CD14-positive monocyte (primary cell): Measurements from ENCODE around the gene SMARCB1. TPM values are rescaled to one million over a fixed set of nuclear protein-coding genes. Genes with fewer than 3 reads are reported as not detected.

Source experiments
- DNase-seq, 3 donors: peaks; one replicate each; pipeline ENCODE4 v3.0.0-alpha.2; 2011 to 2022
- H2AFZ ChIP-seq: 2 replicates; pipeline ENCODE4 v1.6.0; 2012; ENCODE audit warnings: mild to moderate bottlenecking, low read depth, low read length, inconsistent platforms; ENCODE audit not compliant: insufficient read depth, poor library complexity, severe bottlenecking
- H3K27ac ChIP-seq, 2 donors: 1 replicate in 1 of 2; 2 replicates in 1 of 2; pipeline ENCODE4 v1.5.1; 2012 to 2013; ENCODE audit warnings: low read length in 2 of 2, control low read depth in 1 of 2, inconsistent platforms in 1 of 2, low read depth in 1 of 2, mild to moderate bottlenecking in 1 of 2
- H3K27me3 ChIP-seq, 2 donors: one replicate each; pipeline versions ENCODE4 v1.6.0 to v1.6.1; 2011 to 2013; ENCODE audit warnings: low read length in 2 of 2; ENCODE audit not compliant: control insufficient read depth in 2 of 2, insufficient read depth in 2 of 2
- H3K36me3 ChIP-seq, 2 donors: replicated peaks in 1 of 2; 1 replicate in 1 of 2; 2 replicates in 1 of 2; pipeline versions ENCODE4 v1.5.1 to v1.6.1; 2012 to 2013; ENCODE audit warnings: low read length in 2 of 2, control low read depth in 1 of 2, inconsistent platforms in 1 of 2, mild to moderate bottlenecking in 1 of 2; ENCODE audit not compliant: insufficient read depth in 2 of 2, control insufficient read depth in 1 of 2
- H3K4me1 ChIP-seq, 2 donors: 1 replicate in 1 of 2; 2 replicates in 1 of 2; pipeline versions ENCODE4 v1.5.1 to v1.6.1; 2012 to 2013; ENCODE audit warnings: low read length in 2 of 2, control low read depth in 1 of 2, inconsistent platforms in 1 of 2, mild to moderate bottlenecking in 1 of 2, moderate library complexity in 1 of 2; ENCODE audit not compliant: insufficient read depth in 2 of 2, control insufficient read depth in 1 of 2
- H3K4me2 ChIP-seq: replicated peaks from 2 replicates; pipeline ENCODE3; 2012; ENCODE audit warnings: low read length, moderate library complexity, mild to moderate bottlenecking; ENCODE audit not compliant: poor library complexity, severe bottlenecking; ENCODE audit errors: extremely low read depth
- H3K4me3 ChIP-seq, 3 experiments: fragments of 200-600 bp in 1 of 3; sonication (generic) in 1 of 3; replicated peaks in 1 of 3; 1 replicate in 2 of 3; 2 replicates in 1 of 3; pipeline ENCODE4 v1.5.1; 2011 to 2013; ENCODE audit warnings: low read length in 3 of 3, mild to moderate bottlenecking in 3 of 3, control low read depth in 2 of 3, low read depth in 2 of 3, inconsistent platforms in 1 of 3, moderate library complexity in 1 of 3
- H3K79me2 ChIP-seq: 2 replicates; pipeline ENCODE4 v1.6.0; 2012; ENCODE audit warnings: mild to moderate bottlenecking, control low read depth, inconsistent platforms, low read length, moderate library complexity; ENCODE audit not compliant: insufficient read depth
- H3K9ac ChIP-seq: 2 replicates; pipeline ENCODE4 v1.6.0; 2017; ENCODE audit warnings: low read length, mild to moderate bottlenecking; ENCODE audit not compliant: insufficient read depth, poor library complexity, severe bottlenecking
- H3K9me3 ChIP-seq, 2 donors: replicated peaks in 1 of 2; 1 replicate in 1 of 2; 2 replicates in 1 of 2; pipeline versions ENCODE4 v1.5.1 to v1.6.1; 2012 to 2013; ENCODE audit warnings: low read length in 2 of 2, control low read depth in 1 of 2; ENCODE audit not compliant: control insufficient read depth in 1 of 2, insufficient read depth in 1 of 2
- H4K20me1 ChIP-seq: 2 replicates; pipeline ENCODE4 v1.6.0; 2012; ENCODE audit warnings: mild to moderate bottlenecking, low read length, control low read depth, moderate library complexity; ENCODE audit not compliant: insufficient read depth
- H3K27ac Mint-ChIP-seq, 7 donors: one replicate each; pipeline ENCODE4 v1.8.0; 2020; ENCODE audit warnings: mild to moderate bottlenecking in 7 of 7, mixed read lengths in 7 of 7, moderate library complexity in 6 of 7, inconsistent platforms in 2 of 7
- H3K27me3 Mint-ChIP-seq, 3 donors: one replicate each; pipeline ENCODE4 v1.8.0; 2021 to 2022; ENCODE audit warnings: low read depth in 3 of 3, mild to moderate bottlenecking in 3 of 3, mixed read lengths in 3 of 3, moderate library complexity in 3 of 3, inconsistent platforms in 1 of 3
- H3K36me3 Mint-ChIP-seq, 2 donors: one replicate each; pipeline ENCODE4 v1.8.0; 2020; ENCODE audit warnings: mixed read lengths in 2 of 2, inconsistent platforms in 1 of 2, mild to moderate bottlenecking in 1 of 2
- H3K4me1 Mint-ChIP-seq: one replicate; pipeline ENCODE4 v1.8.0; 2020; ENCODE audit warnings: mild to moderate bottlenecking, mixed read lengths
- H3K4me3 Mint-ChIP-seq, 2 donors: one replicate each; pipeline ENCODE4 v1.8.0; 2020; ENCODE audit warnings: mild to moderate bottlenecking in 2 of 2, mixed read lengths in 2 of 2, moderate library complexity in 1 of 2
- H3K9me3 Mint-ChIP-seq, 7 donors: one replicate each; pipeline ENCODE4 v1.8.0; 2020 to 2022; ENCODE audit warnings: mixed read lengths in 7 of 7, mild to moderate bottlenecking in 6 of 7, moderate library complexity in 6 of 7, inconsistent platforms in 2 of 7
- WGBS: methylation state at CpG from one replicate; pipeline ENCODE4 v1.1.5; 2013; ENCODE audit warnings: missing lambda C conversion rate; ENCODE audit not compliant: insufficient coverage; 5-methylcytosine and 5-hydroxymethylcytosine counted together
- intact Hi-C, 2 donors: fragments of 100-400 bp; cut with micrococcal nuclease; formaldehyde crosslinking; loops; one replicate each; pipeline versions ENCODE4 v1.15.0 to v1.15.1; 2023
- polyA plus RNA-seq, 3 donors: library from polyadenylated mRNA; depleted of rRNA in 1 of 3; unstranded in 2 of 3; stranded (reverse) in 1 of 3; fragments of 300-500 nt in 2 of 3; fragments of >200 nt in 1 of 3; fragmentation: Illumina TruSeq in 2 of 3; gene quantifications; 1 replicate in 2 of 3; 2 replicates in 1 of 3; pipeline ENCODE4 v1.2.3, GENCODE V29; 2012 to 2021
- TF ChIP-seq, protein P1 (sequence below): fragments of 200-600 bp; IDR thresholded peaks from one replicate; pipeline ENCODE4 v1.8.0; 2022; ENCODE audit warnings: antibody characterized with exemption, mild to moderate bottlenecking

Gene SMARCB1
- polyA plus RNA-seq, 3 donors = 30.3 to 71.8 (median 31.5) TPM

DNA sequence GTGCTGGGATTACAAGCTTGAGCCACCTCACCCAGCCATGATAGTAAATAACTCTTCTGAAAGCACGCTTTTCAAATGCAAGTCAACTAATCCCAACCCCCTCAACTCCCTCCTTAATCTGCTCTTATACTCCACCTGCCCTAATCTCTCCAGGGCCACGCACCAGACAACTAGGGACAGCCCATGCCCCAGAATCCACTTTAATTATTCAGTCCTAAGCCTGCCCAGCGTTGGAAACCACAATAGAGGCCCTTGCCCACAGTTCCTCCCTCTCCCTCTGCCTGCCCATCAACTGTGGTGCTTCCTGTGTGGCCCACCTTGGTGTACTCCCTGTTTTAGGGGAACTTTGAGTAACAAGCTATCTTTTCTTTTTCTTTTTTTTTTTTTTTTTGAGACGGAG lies 29.9 kb upstream of the SMARCB1 start:
- Histone ChIP-seq H3K4me1 (peaks cover 3 to 4% of the 10 kb centered on the region in 2 donors), H2AFZ (no peak overlapping the region), H3K9ac (no peak overlapping the region), H3K4me2 (no peak overlapping the region), H3K4me3 (no peak overlapping the region), H3K36me3 (no peaks in the 10 kb centered on the region), H3K27me3 (no peaks in the 10 kb centered on the region), H4K20me1 (no peaks in the 10 kb centered on the region), H3K27ac (no peak overlapping the region), H3K79me2 (no peaks in the 10 kb centered on the region), H3K9me3 (no peaks in the 10 kb centered on the region)
- TF ChIP-seq, protein P1, sequence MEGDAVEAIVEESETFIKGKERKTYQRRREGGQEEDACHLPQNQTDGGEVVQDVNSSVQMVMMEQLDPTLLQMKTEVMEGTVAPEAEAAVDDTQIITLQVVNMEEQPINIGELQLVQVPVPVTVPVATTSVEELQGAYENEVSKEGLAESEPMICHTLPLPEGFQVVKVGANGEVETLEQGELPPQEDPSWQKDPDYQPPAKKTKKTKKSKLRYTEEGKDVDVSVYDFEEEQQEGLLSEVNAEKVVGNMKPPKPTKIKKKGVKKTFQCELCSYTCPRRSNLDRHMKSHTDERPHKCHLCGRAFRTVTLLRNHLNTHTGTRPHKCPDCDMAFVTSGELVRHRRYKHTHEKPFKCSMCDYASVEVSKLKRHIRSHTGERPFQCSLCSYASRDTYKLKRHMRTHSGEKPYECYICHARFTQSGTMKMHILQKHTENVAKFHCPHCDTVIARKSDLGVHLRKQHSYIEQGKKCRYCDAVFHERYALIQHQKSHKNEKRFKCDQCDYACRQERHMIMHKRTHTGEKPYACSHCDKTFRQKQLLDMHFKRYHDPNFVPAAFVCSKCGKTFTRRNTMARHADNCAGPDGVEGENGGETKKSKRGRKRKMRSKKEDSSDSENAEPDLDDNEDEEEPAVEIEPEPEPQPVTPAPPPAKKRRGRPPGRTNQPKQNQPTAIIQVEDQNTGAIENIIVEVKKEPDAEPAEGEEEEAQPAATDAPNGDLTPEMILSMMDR = no peak
- WGBS = 13% methylated on average over 3 of the region's 4 CpGs
- peaks cover 0 to 2% (median 0%) of the 10 kb centered on the region in 7 donors for H3K9me3 Mint-ChIP-seq
- H3K36me3 Mint-ChIP-seq = no peaks in the 10 kb centered on the region
- H3K27ac Mint-ChIP-seq = no peak overlapping the region
- no peak for DNase-seq
- H3K27me3 Mint-ChIP-seq = peaks cover 0 to 3% (median 2%) of the 10 kb centered on the region in 3 donors
- H3K4me1 Mint-ChIP-seq = peaks cover 11% of the 10 kb centered on the region
- H3K4me3 Mint-ChIP-seq = no peak overlapping the region
- intact Hi-C loops = no loop called here

DNA sequence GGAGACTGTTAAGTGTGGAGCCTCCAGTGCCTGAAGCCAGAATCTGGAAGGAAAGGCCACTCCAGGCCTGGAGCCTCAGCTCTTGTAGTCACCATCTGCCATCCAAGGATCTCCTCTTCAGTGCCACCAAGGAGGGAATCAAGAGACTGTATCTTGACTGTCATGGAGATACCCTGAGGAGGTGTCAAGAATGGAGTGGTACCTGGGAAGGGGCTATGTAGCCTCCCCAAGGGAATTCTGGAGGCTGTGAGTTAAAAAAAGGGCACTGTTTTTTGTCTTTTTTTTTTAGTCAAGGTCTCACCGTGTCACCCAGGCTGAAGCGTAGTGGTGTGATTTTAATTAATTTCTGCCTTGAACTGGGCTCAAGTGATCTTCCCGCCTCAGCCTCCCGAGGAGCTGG lies 27.2 kb upstream of the SMARCB1 start:
- H3K36me3 Mint-ChIP-seq = peaks cover 0 to 3% of the 10 kb centered on the region in 2 donors
- intact Hi-C loops = no loop called here
- Histone ChIP-seq H3K36me3 (peaks cover 0 to 3% of the 10 kb centered on the region in 2 donors), H3K27ac (no peak overlapping the region), H3K9me3 (no peaks in the 10 kb centered on the region), H3K4me1 (peaks cover 18 to 21% of the 10 kb centered on the region in 2 donors), H3K4me2 (no peak overlapping the region), H3K27me3 (no peaks in the 10 kb centered on the region), H3K4me3 (no peak overlapping the region), H4K20me1 (no peaks in the 10 kb centered on the region), H3K79me2 (no peaks in the 10 kb centered on the region), H2AFZ (no peak overlapping the region), H3K9ac (no peak overlapping the region)
- no peaks in the 10 kb centered on the region for H3K9me3 Mint-ChIP-seq
- no peak overlapping the region for H3K4me3 Mint-ChIP-seq
- TF ChIP-seq, protein P1 = no peak
- H3K4me1 Mint-ChIP-seq = peaks cover 29% of the 10 kb centered on the region
- WGBS = 100% methylated on average over 3 of the region's 4 CpGs
- H3K27me3 Mint-ChIP-seq = peaks cover 2 to 3% (median 2%) of the 10 kb centered on the region in 3 donors
- no peak for DNase-seq
- H3K27ac Mint-ChIP-seq = no peak overlapping the region
